ENCODE results near the gene UBE2E1.

Gene UBE2E1

DNA sequence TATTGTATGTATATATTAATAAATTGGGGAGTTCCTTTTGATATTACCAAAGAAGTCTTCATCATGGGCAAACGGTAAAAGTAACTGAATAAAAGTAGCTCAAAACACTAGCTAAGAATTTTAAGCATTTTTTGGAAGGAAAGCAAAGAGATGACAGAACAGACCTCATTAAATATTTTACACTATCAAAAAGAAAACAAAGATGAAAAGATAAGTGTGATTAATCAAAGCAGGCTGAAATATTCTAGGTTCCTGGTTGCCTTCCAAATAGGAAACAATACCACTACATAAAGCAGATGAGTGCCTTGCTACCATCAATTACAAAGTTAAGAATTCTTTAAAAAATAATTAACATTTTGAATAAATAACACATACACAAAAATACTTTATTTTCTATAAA is 107.4 kb downstream of the UBE2E1 start:
- no peak overlapping the region for H3K4me3 ChIP-seq (replicated peaks in 1 of 2; ENCODE audit: low read depth in 2 of 2, low read length in 2 of 2)
- TF ChIP-seq, protein P1, sequence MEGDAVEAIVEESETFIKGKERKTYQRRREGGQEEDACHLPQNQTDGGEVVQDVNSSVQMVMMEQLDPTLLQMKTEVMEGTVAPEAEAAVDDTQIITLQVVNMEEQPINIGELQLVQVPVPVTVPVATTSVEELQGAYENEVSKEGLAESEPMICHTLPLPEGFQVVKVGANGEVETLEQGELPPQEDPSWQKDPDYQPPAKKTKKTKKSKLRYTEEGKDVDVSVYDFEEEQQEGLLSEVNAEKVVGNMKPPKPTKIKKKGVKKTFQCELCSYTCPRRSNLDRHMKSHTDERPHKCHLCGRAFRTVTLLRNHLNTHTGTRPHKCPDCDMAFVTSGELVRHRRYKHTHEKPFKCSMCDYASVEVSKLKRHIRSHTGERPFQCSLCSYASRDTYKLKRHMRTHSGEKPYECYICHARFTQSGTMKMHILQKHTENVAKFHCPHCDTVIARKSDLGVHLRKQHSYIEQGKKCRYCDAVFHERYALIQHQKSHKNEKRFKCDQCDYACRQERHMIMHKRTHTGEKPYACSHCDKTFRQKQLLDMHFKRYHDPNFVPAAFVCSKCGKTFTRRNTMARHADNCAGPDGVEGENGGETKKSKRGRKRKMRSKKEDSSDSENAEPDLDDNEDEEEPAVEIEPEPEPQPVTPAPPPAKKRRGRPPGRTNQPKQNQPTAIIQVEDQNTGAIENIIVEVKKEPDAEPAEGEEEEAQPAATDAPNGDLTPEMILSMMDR (IDR thresholded peaks at IDR 0.05; ENCODE audit: low read depth, low read length), result no peak
- no peak for DNase-seq (ENCODE audit: low read depth in 2 of 2)

GRCh38 chr3:23913873-23914743 is 108.4 kb downstream of the UBE2E1 start:
- no peak for DNase-seq (ENCODE audit: low read depth in 2 of 2)
- TF ChIP-seq, protein P1 (IDR thresholded peaks at IDR 0.05; ENCODE audit: low read depth, low read length), result no peak
- H3K4me3 ChIP-seq (replicated peaks in 1 of 2; ENCODE audit: low read depth in 2 of 2, low read length in 2 of 2), result no peak overlapping the region

- TF ChIP-seq, protein P1 (IDR thresholded peaks at IDR 0.05; ENCODE audit: low read depth, low read length), result no peak
- peak; percentile 48 to 62 for DNase-seq (ENCODE audit: low read depth in 2 of 2)
- H3K4me3 ChIP-seq (replicated peaks in 1 of 2; ENCODE audit: low read depth in 2 of 2, low read length in 2 of 2), result peak overlapping the region; percentile 95 to 96
Measured at GRCh38 chr3:23915537-23916108, 109.9 kb downstream of the UBE2E1 start.

DNA sequence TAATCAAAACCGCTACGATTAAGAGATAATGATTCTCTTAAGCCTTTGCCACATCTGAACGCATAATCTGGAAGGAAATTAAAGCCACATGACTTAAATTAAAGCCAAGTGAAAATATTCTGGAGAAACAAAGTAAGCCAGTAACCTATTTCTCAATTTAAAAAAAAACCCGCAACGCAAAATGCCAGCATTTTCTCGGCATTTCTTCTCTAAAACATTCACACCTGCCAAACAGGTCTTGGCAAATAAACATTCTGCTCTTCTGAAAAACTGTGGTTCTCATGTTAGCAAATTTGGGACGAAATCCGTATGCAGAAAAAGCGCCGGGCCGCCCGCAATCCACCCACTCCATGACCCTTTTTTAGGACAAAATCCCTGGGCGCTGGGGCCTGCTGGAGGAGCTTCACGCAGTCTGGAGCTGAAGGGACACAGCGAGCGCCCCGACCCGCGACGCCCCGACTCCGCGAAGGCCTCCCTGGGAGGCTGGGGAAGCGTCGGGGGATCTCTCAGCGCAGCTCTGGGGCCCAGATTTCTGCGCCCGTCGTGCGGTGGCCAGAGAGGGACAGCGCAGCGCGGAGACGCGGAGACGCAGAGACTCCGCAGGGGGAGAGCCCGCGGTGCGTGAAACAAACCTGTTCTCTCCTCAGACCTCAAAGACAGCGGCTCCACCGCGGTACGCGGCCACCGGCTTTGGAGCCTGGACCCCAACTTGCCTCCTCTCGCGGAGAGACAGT is 110.6 kb downstream of the UBE2E1 start:
- TF ChIP-seq, protein P1 (IDR thresholded peaks at IDR 0.05; ENCODE audit: low read depth, low read length), result no peak
- DNase-seq (ENCODE audit: low read depth in 2 of 2), result peak in 1 of 2 donors; percentile 3
- H3K4me3 ChIP-seq (replicated peaks in 1 of 2; ENCODE audit: low read depth in 2 of 2, low read length in 2 of 2), result peak overlapping the region; percentile 95 to 96

DNA sequence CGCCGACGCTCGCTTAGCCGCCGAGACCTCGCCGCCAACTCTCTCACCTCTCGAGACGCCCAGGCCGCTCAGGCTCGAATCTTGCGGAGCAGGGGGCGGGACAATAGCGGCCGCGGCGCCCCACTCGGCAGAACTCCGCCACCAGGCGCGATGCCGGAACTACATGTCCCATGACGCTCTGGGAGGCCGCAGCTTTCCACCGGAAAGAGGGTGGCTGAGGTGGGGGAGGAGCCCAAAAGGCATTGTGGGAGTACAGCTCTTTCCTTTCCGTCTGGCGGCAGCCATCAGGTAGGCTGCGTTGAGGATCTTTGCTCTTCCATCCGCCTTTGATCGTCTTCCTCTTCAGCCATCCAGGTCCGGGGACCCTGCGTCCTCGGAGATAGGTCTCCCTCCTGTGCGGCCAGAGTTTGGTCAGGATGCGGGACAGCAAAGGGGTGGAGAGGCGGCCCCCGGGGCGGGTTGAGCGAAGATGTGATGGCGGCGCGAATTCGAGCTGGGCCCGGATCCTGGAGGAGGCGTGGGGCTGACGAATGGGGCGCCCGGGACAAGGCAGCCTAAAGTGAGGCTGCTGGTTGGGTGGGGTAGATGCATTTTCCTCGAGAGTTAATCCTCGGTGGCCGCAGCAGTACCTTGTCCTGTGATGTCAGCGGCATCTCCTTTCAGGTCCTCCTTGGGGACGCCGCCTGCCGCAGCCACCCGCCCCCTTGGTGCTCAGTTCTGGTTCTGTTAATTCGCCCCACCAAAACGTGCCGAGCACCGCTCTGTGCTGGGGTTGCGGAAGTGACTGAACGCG is 111.3 kb downstream of the UBE2E1 start, which contains the start of the genes NKIRAS1 and RPL15:
Gene NKIRAS1, minus strand, starts transcription at position 105 of the 793 bp plus-strand sequence. CDS start 6,086 bp downstream, outside the sequence.
Gene RPL15, plus strand, starts transcription at position 247 of the 793 bp plus-strand sequence. CDS start 728 bp downstream, outside the sequence.
- peak; percentile 97 to 98 for DNase-seq (ENCODE audit: low read depth in 2 of 2)
- H3K4me3 ChIP-seq (replicated peaks in 1 of 2; ENCODE audit: low read depth in 2 of 2, low read length in 2 of 2), result peak within 1 kb of the TSS; percentile 95 to 96
- TF ChIP-seq, protein P1 (IDR thresholded peaks at IDR 0.05; ENCODE audit: low read depth, low read length), result peak; percentile 53

DNA sequence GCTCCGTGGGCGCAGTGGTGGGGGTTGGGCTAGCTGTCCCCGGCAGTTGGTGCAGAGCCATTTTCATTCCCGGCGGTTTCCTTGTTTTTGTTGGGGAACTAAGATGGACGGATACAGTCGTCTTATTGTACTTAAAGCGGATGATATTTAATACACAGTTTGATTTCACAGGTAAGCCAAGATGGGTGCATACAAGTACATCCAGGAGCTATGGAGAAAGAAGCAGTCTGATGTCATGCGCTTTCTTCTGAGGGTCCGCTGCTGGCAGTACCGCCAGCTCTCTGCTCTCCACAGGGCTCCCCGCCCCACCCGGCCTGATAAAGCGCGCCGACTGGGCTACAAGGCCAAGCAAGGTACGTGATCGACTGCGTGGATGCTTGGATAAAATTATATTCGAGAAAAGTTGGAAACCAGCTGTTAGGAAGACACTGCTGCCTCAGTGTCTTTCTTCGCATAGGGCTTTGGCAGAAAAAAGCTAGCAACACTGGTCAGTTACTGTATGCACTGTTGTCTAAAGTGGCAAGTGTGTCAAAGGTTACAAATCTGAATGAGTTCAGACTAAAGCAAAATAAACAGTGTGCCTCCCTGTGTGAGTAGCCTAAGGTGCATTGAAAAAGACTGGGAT is 112.0 kb downstream of the UBE2E1 start:
- H3K4me3 ChIP-seq (replicated peaks in 1 of 2; ENCODE audit: low read depth in 2 of 2, low read length in 2 of 2), result peak overlapping the region; percentile 95 to 96
- peak in 1 of 2 donors; percentile 6 for DNase-seq (ENCODE audit: low read depth in 2 of 2)

DNA sequence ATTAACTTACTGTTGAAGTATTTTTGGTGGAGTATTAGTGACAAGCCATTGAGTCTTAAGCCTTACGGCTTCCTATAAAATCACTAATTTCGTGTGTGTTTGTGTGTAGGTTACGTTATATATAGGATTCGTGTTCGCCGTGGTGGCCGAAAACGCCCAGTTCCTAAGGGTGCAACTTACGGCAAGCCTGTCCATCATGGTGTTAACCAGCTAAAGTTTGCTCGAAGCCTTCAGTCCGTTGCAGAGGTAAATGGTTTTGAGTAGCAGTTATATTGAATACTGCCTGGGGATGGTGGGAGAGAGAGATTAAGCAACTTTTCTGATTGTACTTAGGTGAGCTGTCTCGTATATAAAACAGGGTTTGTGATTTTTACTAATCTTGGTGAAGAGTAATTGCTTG is 112.6 kb downstream of the UBE2E1 start:
- DNase-seq (ENCODE audit: low read depth in 2 of 2), result peak in 1 of 2 donors; percentile 2
- peak overlapping the region; percentile 95 to 96 for H3K4me3 ChIP-seq (replicated peaks in 1 of 2; ENCODE audit: low read depth in 2 of 2, low read length in 2 of 2)

Measured in cardiac fibroblast (primary cell).